OCI-LY7 (cell line): ENCODE results near the gene NBL1.

Experiments used
- CTCF ChIP-seq: fragments of 200-600 bp; sonication (generic); conservative IDR thresholded peaks from 2 replicates; pipeline ENCODE4 v1.5.1; 2014; ENCODE audit warnings: mild to moderate bottlenecking, antibody characterized with exemption, low read length, moderate library complexity, mixed read lengths
- EZH2phosphoT487 ChIP-seq: fragments of 200-600 bp; sonication (generic); IDR thresholded peaks from 2 replicates; pipeline ENCODE4 v1.6.1; 2018; ENCODE audit warnings: low read depth, borderline replicate concordance, mild to moderate bottlenecking, mixed run types, antibody characterized with exemption, low read length, moderate library complexity, mixed read lengths

- TF ChIP-seq CTCF: no peak
- no peak for TF ChIP-seq EZH2phosphoT487
These were observed 34.9 kb downstream of the NBL1 start for GRCh38 chr1:19678931-19679453.
